Keratinocyte (primary cell): ENCODE data around the gene PPAT. TPM values are rescaled to one million over a fixed set of nuclear protein-coding genes. Genes with fewer than 3 reads are reported as not detected.

Experiments
- DNase-seq: peaks from one replicate; pipeline ENCODE4 v3.0.0-alpha.2; 2011; ENCODE audit warnings: low read depth, missing footprints, low spot score
- FAIRE-seq: peaks from 2 replicates; lab custom pipeline; 2011; peaks lifted over from hg19 to GRCh38; lab: Jason Lieb, UNC
- H2AFZ ChIP-seq: 2 replicates; pipeline ENCODE4 v1.6.0; 2012; ENCODE audit warnings: low read length, control low read depth, inconsistent platforms; ENCODE audit not compliant: control insufficient read depth
- H3K27ac ChIP-seq: 2 replicates; pipeline ENCODE4 v1.5.1; 2011; ENCODE audit warnings: low read length; ENCODE audit not compliant: control insufficient read depth, insufficient read depth
- H3K27me3 ChIP-seq: 3 replicates; pipeline ENCODE4 v1.6.0; 2011; ENCODE audit warnings: low read length; ENCODE audit not compliant: control insufficient read depth, insufficient read depth; ENCODE audit errors: extremely low read depth
- H3K36me3 ChIP-seq, 2 experiments: 2 replicates in 1 of 2; 3 replicates in 1 of 2; pipeline ENCODE4 v1.5.1; 2011; ENCODE audit warnings: low read length in 2 of 2, mild to moderate bottlenecking in 1 of 2; ENCODE audit not compliant: control insufficient read depth in 2 of 2, insufficient read depth in 2 of 2; ENCODE audit errors: extremely low read depth in 1 of 2
- H3K4me1 ChIP-seq: 3 replicates; pipeline ENCODE4 v1.5.1; 2011; ENCODE audit warnings: low read length; ENCODE audit not compliant: control insufficient read depth, insufficient read depth; ENCODE audit errors: extremely low read depth
- H3K4me2 ChIP-seq: 3 replicates; pipeline ENCODE4 v1.6.0; 2011; ENCODE audit warnings: low read depth, low read length; ENCODE audit not compliant: control insufficient read depth, insufficient read depth; ENCODE audit errors: extremely low read depth
- H3K4me3 ChIP-seq, 3 experiments: fragments of 200-600 bp in 1 of 3; sonication (generic) in 1 of 3; 2 replicates in 2 of 3; 3 replicates in 1 of 3; pipeline ENCODE4 v1.5.1; 2011 to 2016; ENCODE audit warnings: low read length in 3 of 3, mild to moderate bottlenecking in 3 of 3, control low read depth in 2 of 3, inconsistent platforms in 1 of 3, low read depth in 1 of 3, mixed read lengths in 1 of 3, mixed run types in 1 of 3, moderate library complexity in 1 of 3; ENCODE audit not compliant: control insufficient read depth in 2 of 3, insufficient read depth in 2 of 3; ENCODE audit errors: extremely low read depth in 1 of 3
- H3K79me2 ChIP-seq: 2 replicates; pipeline ENCODE4 v1.6.0; 2012; ENCODE audit warnings: low read length; ENCODE audit not compliant: control insufficient read depth, insufficient read depth
- H3K9ac ChIP-seq: 3 replicates; pipeline ENCODE4 v1.6.0; 2011; ENCODE audit warnings: low read length; ENCODE audit not compliant: control insufficient read depth, insufficient read depth; ENCODE audit errors: extremely low read depth
- H3K9me1 ChIP-seq: 3 replicates; pipeline ENCODE4 v1.6.0; 2011; ENCODE audit warnings: low read length; ENCODE audit not compliant: control insufficient read depth, insufficient read depth; ENCODE audit errors: extremely low read depth
- H3K9me3 ChIP-seq: 2 replicates; pipeline ENCODE4 v1.5.1; 2012; ENCODE audit warnings: low read depth, low read length; ENCODE audit not compliant: control insufficient read depth
- H4K20me1 ChIP-seq: 3 replicates; pipeline ENCODE4 v1.6.0; 2011; ENCODE audit warnings: low read length; ENCODE audit not compliant: control insufficient read depth, insufficient read depth; ENCODE audit errors: extremely low read depth
- CTCF ChIP-seq, 3 experiments: IDR thresholded peaks in 1 of 3; conservative IDR thresholded peaks in 1 of 3; optimal IDR thresholded peaks in 1 of 3; 2 replicates in 2 of 3; 3 replicates in 1 of 3; pipeline versions ENCODE3 to v1.5.1; 2011; ENCODE audit warnings: low read length in 3 of 3, mild to moderate bottlenecking in 3 of 3, moderate library complexity in 2 of 3, control low read depth in 1 of 3, inconsistent platforms in 1 of 3; ENCODE audit not compliant: insufficient read depth in 2 of 3; ENCODE audit errors: extremely low read depth in 1 of 3
- EZH2 ChIP-seq: IDR thresholded peaks from one replicate; pipeline ENCODE4 v1.6.1; 2012; ENCODE audit warnings: inconsistent platforms, mild to moderate bottlenecking, low read length, moderate library complexity
- dilution Hi-C: fragments of 300-500 bp; cut with MboI; formaldehyde crosslinking; loops from one replicate; pipeline ENCODE4 v1.7.0; 2020; ENCODE audit warnings: low sequenced_read_pairs; ENCODE audit not compliant: extremely low pct_ligation_motif_present
- polyA plus RNA-seq, 5 experiments: library from polyadenylated mRNA; depleted of rRNA in 3 of 5; stranded (reverse) in 3 of 5; stranded (forward) in 1 of 5; unstranded in 1 of 5; fragments of >200 nt; gene quantifications; 1 replicate in 1 of 5; 2 replicates in 3 of 5; 3 replicates in 1 of 5; pipeline versions ENCODE4 v1.2.1 to v1.2.3, GENCODE V29; 2011 to 2012; ENCODE audit warnings: missing spikeins in 2 of 5, low read depth in 1 of 5, low replicate concordance in 1 of 5

PPAT gene
- polyA plus RNA-seq, 1 donor (not counting 4 experiments of a cell fraction or from before 2014, with no cell fraction given) = 24.9 TPM

- no peaks in the 10 kb centered on the region for H3K36me3 ChIP-seq
- no peak for TF ChIP-seq EZH2
- TF ChIP-seq CTCF (optimal IDR thresholded peaks at IDR 0.05 in 1 of 3, IDR thresholded peaks at IDR 0.05 in 1 of 3, conservative IDR thresholded peaks at IDR 0.05 in 1 of 3; ENCODE audit: extremely low read depth in 1 of 3, insufficient read depth in 2 of 3, low read length in 3 of 3) = no peak
- no peak overlapping the region for H3K9ac ChIP-seq
- no peak overlapping the region for H3K27ac ChIP-seq
- H4K20me1 ChIP-seq = no peaks in the 10 kb centered on the region
- H3K79me2 ChIP-seq = peaks cover 77% of the 10 kb centered on the region
- no peak overlapping the region for H3K4me3 ChIP-seq
- H3K4me1 ChIP-seq = peaks cover 15% of the 10 kb centered on the region
- no peaks in the 10 kb centered on the region for H3K9me1 ChIP-seq
- H3K27me3 ChIP-seq = no peaks in the 10 kb centered on the region
- no peak for DNase-seq
- dilution Hi-C loops = no loop called here
- H3K9me3 ChIP-seq = no peaks in the 10 kb centered on the region
- H3K4me2 ChIP-seq = no peak overlapping the region
- no peak overlapping the region for H2AFZ ChIP-seq
- no peak for FAIRE-seq
Observed at GRCh38 chr4:56414135-56414670, 21.2 kb downstream of the PPAT start.

- dilution Hi-C loops = no loop called here
- no peaks in the 10 kb centered on the region for H3K27me3 ChIP-seq
- no peaks in the 10 kb centered on the region for H3K9me1 ChIP-seq
- H3K4me3 ChIP-seq = peak overlapping the region in 2 of 3 experiments; percentile 18 to 28
- peak; percentile 77 for DNase-seq
- peak overlapping the region; percentile 79 for H3K27ac ChIP-seq
- no peaks in the 10 kb centered on the region for H3K9me3 ChIP-seq
- H3K4me2 ChIP-seq = peak overlapping the region; percentile 89
- peaks cover 57% of the 10 kb centered on the region for H3K79me2 ChIP-seq
- peaks cover 15% of the 10 kb centered on the region for H3K4me1 ChIP-seq
- no peaks in the 10 kb centered on the region for H4K20me1 ChIP-seq
- TF ChIP-seq CTCF (optimal IDR thresholded peaks at IDR 0.05 in 1 of 3, IDR thresholded peaks at IDR 0.05 in 1 of 3, conservative IDR thresholded peaks at IDR 0.05 in 1 of 3; ENCODE audit: extremely low read depth in 1 of 3, insufficient read depth in 2 of 3, low read length in 3 of 3) = no peak
- TF ChIP-seq EZH2 = no peak
- peak; percentile 94 for FAIRE-seq
- no peak overlapping the region for H2AFZ ChIP-seq
- peaks cover 3 to 4% of the 10 kb centered on the region in 2 experiments for H3K36me3 ChIP-seq
- H3K9ac ChIP-seq = peak overlapping the region; percentile 63
Observed at GRCh38 chr4:56410247-56411062, 25.0 kb downstream of the PPAT start.
